H1 (cell line): ENCODE measurements around the gene MRPS18C. TPM values are rescaled to one million over a fixed set of nuclear protein-coding genes. Genes with fewer than 3 reads are reported as not detected.

ENCODE experiments used
- CHD2 ChIP-seq: IDR thresholded peaks from 2 replicates; pipeline ENCODE4 v1.6.1; 2012; ENCODE audit warnings: low read length, improper control_type of control experiment
- CTBP2 ChIP-seq: IDR thresholded peaks from 2 replicates; pipeline ENCODE4 v1.7.0; 2011; ENCODE audit warnings: borderline replicate concordance, mild to moderate bottlenecking, moderate library complexity, mixed read lengths, low read length; ENCODE audit not compliant: insufficient read depth, insufficient read length
- polyA plus RNA-seq, 7 experiments: library from polyadenylated mRNA; depleted of rRNA in 3 of 7; stranded (reverse) in 5 of 7; unstranded in 2 of 7; fragments of >200 nt in 5 of 7; fragments of 200-250 nt in 2 of 7; gene quantifications; 1 replicate in 5 of 7; 2 replicates in 1 of 7; 4 replicates in 1 of 7; pipeline versions ENCODE4 v1.2.1 to v1.2.3, GENCODE V29; 2011 to 2013; ENCODE audit warnings: missing spikeins in 2 of 7, mixed read lengths in 2 of 7
- total RNA-seq: library from RNA; stranded (reverse); fragmentation: NEBNext Ultra II Directional; extraction: Animal tissue kit (Norgen Biotek cat#: 25700); gene quantifications from 2 replicates; pipeline ENCODE4 v1.2.1, GENCODE V29; 2021

MRPS18C gene
- total and polyA plus RNA-seq, 2 of the 8 experiments (the other 6 are each of a cell fraction or from before 2014, with no cell fraction given) = 22.6 to 50.3 TPM

GRCh38 chr4:83440148-83440814 is 15.6 kb upstream of the MRPS18C start (continued):
- TF ChIP-seq CHD2 = no peak
- TF ChIP-seq CTBP2 = no peak
- TF ChIP-seq, all 59 proteins: peak for 0
